Endodermal cell (in vitro differentiated cells): ENCODE data around the gene P2RY4. TPM values are rescaled to one million over a fixed set of nuclear protein-coding genes. Genes with fewer than 3 reads are reported as not detected.

Source experiments
- DNase-seq: peaks from one replicate; pipeline ENCODE4 v3.0.0-alpha.2; 2017
- H3K27ac ChIP-seq: 2 replicates; pipeline ENCODE4 v1.5.1; 2013; ENCODE audit warnings: mild to moderate bottlenecking, low read depth, low read length, moderate library complexity
- H3K27me3 ChIP-seq: 2 replicates; pipeline ENCODE4 v1.6.1; 2013; ENCODE audit warnings: mild to moderate bottlenecking, low read length, moderate library complexity; ENCODE audit not compliant: insufficient read depth, control insufficient read depth, poor library complexity, severe bottlenecking
- H3K36me3 ChIP-seq: 2 replicates; pipeline ENCODE4 v1.7.0; 2013; ENCODE audit warnings: mild to moderate bottlenecking, low read length, moderate library complexity; ENCODE audit not compliant: control insufficient read depth, insufficient read depth
- H3K4me1 ChIP-seq: one replicate; pipeline ENCODE4 v1.7.0; 2013; ENCODE audit warnings: low read length; ENCODE audit not compliant: control insufficient read depth, insufficient read depth
- H3K4me3 ChIP-seq: 2 replicates; pipeline ENCODE4 v1.5.1; 2013; ENCODE audit warnings: mild to moderate bottlenecking, low read length, moderate library complexity
- H3K9ac ChIP-seq: 2 replicates; pipeline ENCODE4 v1.6.1; 2013; ENCODE audit warnings: mild to moderate bottlenecking, low read length, moderate library complexity; ENCODE audit not compliant: poor library complexity, severe bottlenecking; ENCODE audit errors: extremely low read depth
- H3K9me3 ChIP-seq: 2 replicates; pipeline ENCODE4 v1.6.1; 2013; ENCODE audit warnings: mild to moderate bottlenecking, low read length, moderate library complexity; ENCODE audit not compliant: control insufficient read depth
- H3K27ac Mint-ChIP-seq: 2 replicates; pipeline ENCODE4 v1.8.0; 2020; ENCODE audit warnings: mixed read lengths
- H3K27me3 Mint-ChIP-seq: 2 replicates; pipeline ENCODE4 v1.8.0; 2021; ENCODE audit warnings: mild to moderate bottlenecking, mixed read lengths; ENCODE audit not compliant: insufficient read depth
- H3K36me3 Mint-ChIP-seq: 2 replicates; pipeline ENCODE4 v1.8.0; 2020; ENCODE audit warnings: low read depth, mixed read lengths
- H3K4me1 Mint-ChIP-seq: 2 replicates; pipeline ENCODE4 v1.8.0; 2020; ENCODE audit warnings: mixed read lengths
- H3K4me3 Mint-ChIP-seq: 2 replicates; pipeline ENCODE4 v1.8.0; 2020; ENCODE audit warnings: mild to moderate bottlenecking, moderate library complexity, mixed read lengths
- H3K9me3 Mint-ChIP-seq: 2 replicates; pipeline ENCODE4 v1.8.0; 2020; ENCODE audit warnings: mild to moderate bottlenecking, mixed read lengths
- CTCF ChIP-seq: fragments of 200-600 bp; sonication (generic); conservative IDR thresholded peaks from 2 replicates; pipeline ENCODE4 v1.5.0; 2021; ENCODE audit warnings: antibody characterized with exemption, mild to moderate bottlenecking
- WGBS, 2 experiments: methylation state at CpG; one replicate each; pipeline versions ENCODE4 v1.1.5 to v1.1.7; 2013; ENCODE audit warnings: missing lambda C conversion rate in 2 of 2, mixed read lengths in 1 of 2; ENCODE audit not compliant: insufficient coverage in 1 of 2, insufficient read length in 1 of 2; 5-methylcytosine and 5-hydroxymethylcytosine counted together
- total RNA-seq, 2 donors: library from RNA; stranded (reverse); fragmentation: NEBNext Ultra II Directional in 1 of 2; extraction: Animal tissue kit (Norgen Biotek cat#: 25700) in 1 of 2; gene quantifications; 2 replicates in 1 of 2; 3 replicates in 1 of 2; pipeline ENCODE4 v1.2.1, GENCODE V29; 2021

Gene P2RY4
- total RNA-seq, 2 donors from 2014 or later = 0.22 TPM

- Histone ChIP-seq H3K9ac (no peak overlapping the region), H3K36me3 (no peaks in the 10 kb centered on the region), H3K4me3 (no peak overlapping the region), H3K27me3 (no peaks in the 10 kb centered on the region), H3K4me1 (no peaks in the 10 kb centered on the region), H3K9me3 (no peaks in the 10 kb centered on the region), H3K27ac (no peak overlapping the region)
- no peak overlapping the region for H3K27ac Mint-ChIP-seq
- no peaks in the 10 kb centered on the region for H3K36me3 Mint-ChIP-seq
- no peak for DNase-seq
- H3K4me1 Mint-ChIP-seq = peaks cover 6% of the 10 kb centered on the region
- no peak for TF ChIP-seq CTCF
- peaks cover 32% of the 10 kb centered on the region for H3K9me3 Mint-ChIP-seq
- 97% methylated on average over 2 of the region's 2 CpGs; no CpG with 5 or more reads in 1 of the 2 experiments for WGBS, 2 experiments
- H3K4me3 Mint-ChIP-seq = no peak overlapping the region
- H3K27me3 Mint-ChIP-seq = no peaks in the 10 kb centered on the region
These were observed 18.5 kb downstream of the P2RY4 start for GRCh38 chrX:70241501-70241900.

GRCh38 chrX:70240751-70241150 is 19.3 kb downstream of the P2RY4 start:
- H3K36me3 Mint-ChIP-seq = no peaks in the 10 kb centered on the region
- H3K9me3 Mint-ChIP-seq = peaks cover 29% of the 10 kb centered on the region
- H3K27ac Mint-ChIP-seq = no peak overlapping the region
- H3K4me1 ChIP-seq = no peaks in the 10 kb centered on the region
- peaks cover 6% of the 10 kb centered on the region for H3K4me1 Mint-ChIP-seq
- no peaks in the 10 kb centered on the region for H3K9me3 ChIP-seq
- TF ChIP-seq CTCF = no peak
- H3K36me3 ChIP-seq = no peaks in the 10 kb centered on the region
- 100% methylated on average over 1 of the region's 1 CpG; no CpG with 5 or more reads in 1 of the 2 experiments for WGBS, 2 experiments
- H3K4me3 ChIP-seq = no peak overlapping the region
- no peak overlapping the region for H3K4me3 Mint-ChIP-seq
- H3K27me3 Mint-ChIP-seq = no peaks in the 10 kb centered on the region
- H3K27me3 ChIP-seq = no peaks in the 10 kb centered on the region
- DNase-seq = no peak
- no peak overlapping the region for H3K9ac ChIP-seq
- H3K27ac ChIP-seq = no peak overlapping the region

GRCh38 chrX:70234355-70234754 is 25.6 kb downstream of the P2RY4 start, which contains the start of gene AWAT1:
AWAT1 (plus strand) TSS chrX:70234655; CDS start chrX:70234696, 41 bp downstream.
- H3K36me3 Mint-ChIP-seq = no peaks in the 10 kb centered on the region
- no peak for DNase-seq
- no peak within 1 kb of the TSS for H3K9ac ChIP-seq

More at GRCh38 chrX:70234355-70234754, 25.6 kb downstream of the P2RY4 start, which contains the start of gene AWAT1:
- no peak within 1 kb of the TSS for H3K4me3 Mint-ChIP-seq
- 96 to 100% methylated on average over 1 to 3 of the region's 3 CpGs for WGBS, 2 experiments
- Histone ChIP-seq H3K36me3 (no peaks in the 10 kb centered on the region), H3K9me3 (no peaks in the 10 kb centered on the region), H3K4me3 (no peak within 1 kb of the TSS), H3K27ac (no peak within 1 kb of the TSS), H3K4me1 (no peaks in the 10 kb centered on the region), H3K27me3 (no peaks in the 10 kb centered on the region)
- H3K4me1 Mint-ChIP-seq = peaks cover 4% of the 10 kb centered on the region
- peaks cover 43% of the 10 kb centered on the region for H3K9me3 Mint-ChIP-seq
- no peaks in the 10 kb centered on the region for H3K27me3 Mint-ChIP-seq
- no peak within 1 kb of the TSS for H3K27ac Mint-ChIP-seq
- no peak for TF ChIP-seq CTCF
